Stimulated activated CD4-positive, alpha-beta T cell treated with anti-CD3 and anti-CD28 coated beads, Interleukin-2, amount 100 ng/mL, for 48 hours (primary cell): Measurements from ENCODE around the gene HS6ST2.

Source experiments
- DNase-seq, 2 donors: peaks; one replicate each; pipeline ENCODE4 v3.0.0-alpha.2; 2020

The HS6ST2 gene

GRCh38 chrX:132737743-132738142 is 220.7 kb downstream of the HS6ST2 start:
- peak; percentile 3 to 31 for DNase-seq

GRCh38 chrX:132732236-132732635 is 226.2 kb downstream of the HS6ST2 start:
- DNase-seq: no peak

DNA sequence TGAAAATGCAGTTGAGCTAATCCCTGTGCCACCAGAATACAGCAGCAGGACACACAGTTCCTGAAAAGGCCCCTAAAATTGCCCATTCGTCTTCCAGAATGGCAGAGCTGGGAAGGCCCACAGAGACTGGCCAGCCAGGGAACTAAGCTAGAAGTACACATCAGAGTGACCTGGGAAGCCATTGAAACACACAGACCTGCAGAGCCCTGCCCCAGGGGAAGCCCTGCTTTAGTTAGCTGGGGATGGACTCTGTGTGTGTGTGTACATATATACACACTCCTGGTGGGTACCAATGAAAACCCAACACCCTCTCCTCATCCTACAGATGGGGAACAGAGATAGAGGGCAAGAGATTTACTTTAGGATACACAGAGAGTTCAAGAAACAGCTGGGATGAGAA is 227.7 kb downstream of the HS6ST2 start:
- DNase-seq: no peak

- DNase-seq: no peak
Observed at GRCh38 chrX:132730266-132730665, 228.2 kb downstream of the HS6ST2 start.

- DNase-seq: no peak
Observed at GRCh38 chrX:132728296-132728695, 230.1 kb downstream of the HS6ST2 start.

GRCh38 chrX:132718431-132718958 is 239.9 kb downstream of the HS6ST2 start:
- DNase-seq: no peak

DNA sequence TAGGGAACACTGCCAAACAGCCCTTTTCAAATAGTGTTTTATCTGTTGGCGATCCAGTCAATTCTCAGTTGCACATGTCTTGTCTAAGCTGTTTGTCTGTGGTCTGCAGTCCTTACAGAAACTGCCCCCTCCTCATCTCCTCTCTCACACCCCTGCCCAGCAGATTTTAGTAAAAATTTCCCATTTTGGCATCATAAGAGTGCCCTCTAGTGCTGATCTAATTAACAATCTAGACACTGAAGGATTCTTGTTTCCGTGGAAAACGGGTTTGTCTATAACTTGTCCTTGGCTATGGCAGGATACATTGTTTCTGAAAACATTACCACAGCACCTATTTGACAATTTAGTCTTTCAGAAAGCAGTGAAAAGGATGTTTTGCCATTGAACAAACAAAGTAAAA is 242.4 kb downstream of the HS6ST2 start:
- DNase-seq: no peak

- no peak for DNase-seq
Observed at GRCh38 chrX:132714913-132715312, 243.5 kb downstream of the HS6ST2 start.

GRCh38 chrX:132712350-132712749 is 246.1 kb downstream of the HS6ST2 start:
- no peak for DNase-seq

DNA sequence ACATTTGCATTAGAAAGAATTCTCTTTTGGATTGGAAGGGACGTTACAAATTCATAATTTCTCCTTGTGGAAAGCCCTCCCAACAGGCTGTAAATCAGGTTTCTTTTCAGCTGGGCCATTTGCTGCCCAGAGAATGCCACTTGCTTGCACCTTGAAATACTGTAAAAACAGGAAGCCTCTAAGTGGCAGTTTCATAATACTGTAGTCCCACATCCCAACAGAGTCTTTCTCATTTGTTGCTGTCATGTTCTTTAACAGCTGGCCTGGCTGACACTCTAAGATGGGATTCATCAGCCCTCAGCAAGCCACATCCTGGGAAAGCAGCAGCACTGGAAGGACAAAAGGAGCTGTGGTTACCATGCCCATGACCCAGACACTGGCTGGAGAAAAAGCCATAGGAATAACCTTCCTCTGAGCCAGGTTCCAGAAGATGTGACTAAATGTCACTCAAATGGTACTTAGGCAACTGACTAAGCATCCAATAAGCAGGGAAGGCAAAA is 247.7 kb downstream of the HS6ST2 start:
- DNase-seq: no peak

- no peak for DNase-seq
Observed at GRCh38 chrX:132708529-132708928, 249.9 kb downstream of the HS6ST2 start.

DNA sequence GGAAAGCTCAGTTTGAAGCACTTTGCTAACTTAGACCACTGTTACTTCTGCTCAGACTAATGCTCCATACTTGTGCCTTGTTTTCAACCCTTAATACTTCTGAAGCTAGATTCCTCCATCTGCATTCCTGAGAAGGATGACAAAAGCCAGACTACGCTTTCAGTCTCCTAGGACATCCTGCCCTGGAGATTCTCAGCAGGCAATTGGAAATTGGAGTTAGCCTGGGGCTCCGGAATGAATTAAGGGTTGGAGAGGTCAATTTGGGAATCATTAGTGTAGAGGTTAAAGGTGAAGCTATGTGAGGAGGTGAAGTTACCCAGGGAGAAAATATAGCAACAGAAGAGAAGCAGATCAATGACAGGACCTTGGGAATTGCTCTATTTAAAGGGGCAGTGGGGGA is 253.7 kb downstream of the HS6ST2 start:
- DNase-seq: no peak

DNA sequence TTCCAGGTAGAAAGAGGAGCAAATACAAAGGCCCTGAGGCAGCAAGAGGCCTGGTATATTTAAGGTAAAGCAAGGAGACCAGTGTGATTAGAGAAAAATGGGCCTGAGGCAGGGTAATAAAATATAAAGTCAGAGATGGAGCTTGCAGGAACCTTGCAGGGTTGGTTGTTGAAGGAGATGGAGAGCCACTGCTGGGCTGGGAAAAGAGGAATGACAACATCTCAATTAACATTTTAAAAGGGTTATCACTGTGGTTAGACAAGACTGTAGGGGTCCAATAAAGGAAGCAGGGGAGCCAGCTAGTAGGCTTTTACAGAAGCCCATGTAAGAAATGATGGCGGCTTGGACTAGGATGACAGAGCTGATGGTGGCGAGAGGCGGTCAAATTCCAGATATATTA is 264.0 kb downstream of the HS6ST2 start:
- no peak for DNase-seq

DNA sequence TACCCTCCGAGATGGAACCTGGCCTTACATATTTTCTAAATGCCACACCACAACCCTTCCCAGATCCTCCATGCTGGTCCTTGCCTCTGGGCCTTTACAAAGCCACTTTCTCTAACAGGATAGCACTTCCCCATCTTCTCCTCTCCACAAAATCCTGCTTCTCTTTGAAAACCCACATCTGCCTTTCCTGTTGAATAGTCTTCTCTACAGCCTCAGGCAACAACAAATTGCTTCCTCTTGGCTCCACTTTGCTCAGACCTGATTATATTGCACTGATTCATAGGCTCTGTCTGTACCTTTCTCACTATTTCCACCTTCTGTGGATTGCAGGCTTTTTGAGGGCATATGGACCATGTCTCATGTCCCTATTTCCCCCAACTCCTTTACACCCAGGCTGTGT is 265.9 kb downstream of the HS6ST2 start:
- no peak for DNase-seq

DNA sequence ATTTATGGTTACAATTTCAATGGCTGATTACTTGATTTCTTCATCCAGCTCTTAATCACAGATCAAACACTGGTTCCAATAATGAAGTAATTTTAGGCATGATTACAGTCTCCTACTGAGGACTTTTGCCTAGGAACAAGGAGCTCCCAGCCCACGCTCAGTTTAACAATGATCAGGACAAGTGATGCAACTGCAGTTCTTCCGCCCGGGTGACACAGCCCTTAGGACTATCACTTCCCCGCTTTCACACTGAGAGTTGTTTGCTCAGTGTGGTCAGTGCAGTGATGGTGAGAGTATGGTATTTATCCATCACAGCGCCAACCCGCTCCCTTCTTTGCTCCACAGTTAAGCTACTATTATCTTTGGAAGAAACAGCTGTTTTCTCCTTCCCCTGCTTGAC is 266.4 kb downstream of the HS6ST2 start:
- no peak for DNase-seq

- DNase-seq: no peak
Observed at GRCh38 chrX:132689612-132690563, 268.5 kb downstream of the HS6ST2 start.

GRCh38 chrX:132685276-132685675 is 273.2 kb downstream of the HS6ST2 start:
- no peak for DNase-seq

- no peak for DNase-seq
Observed at GRCh38 chrX:132677233-132677716, 281.2 kb downstream of the HS6ST2 start.

- no peak for DNase-seq
Observed at GRCh38 chrX:132676561-132677186, 281.8 kb downstream of the HS6ST2 start.

- no peak for DNase-seq
Observed at GRCh38 chrX:132676102-132676501, 282.3 kb downstream of the HS6ST2 start.

GRCh38 chrX:132673331-132673730 is 285.1 kb downstream of the HS6ST2 start:
- DNase-seq: no peak

- no peak for DNase-seq
Observed at GRCh38 chrX:132671229-132671641, 287.2 kb downstream of the HS6ST2 start.

DNA sequence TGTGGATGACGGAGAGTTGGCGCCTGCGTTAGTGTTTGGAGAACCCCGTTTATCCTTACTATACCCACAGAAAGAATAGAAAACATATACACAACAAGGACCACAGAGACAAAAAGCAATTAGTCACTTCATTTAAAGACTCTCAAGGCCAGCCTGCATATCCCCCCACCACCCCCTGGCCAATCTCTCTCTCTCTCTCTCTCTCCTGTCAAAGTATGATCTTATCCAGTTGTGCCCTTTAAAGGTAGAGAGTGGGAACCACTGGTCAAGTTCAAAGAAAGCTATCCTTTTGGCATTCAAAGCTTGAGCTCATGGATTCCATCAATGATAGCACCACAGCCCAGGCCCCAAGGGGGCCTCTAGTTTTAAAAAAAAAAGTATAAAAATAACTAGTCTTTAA is 289.3 kb downstream of the HS6ST2 start:
- DNase-seq: no peak

- DNase-seq: no peak
Observed at GRCh38 chrX:132668178-132668577, 290.3 kb downstream of the HS6ST2 start.
